ENCODE data around the gene SCGB3A2. TPM values are rescaled to one million over a fixed set of nuclear protein-coding genes. Genes with fewer than 3 reads are reported as not detected.
"Not testable (repeated sequence)": the region's sequence is repeated elsewhere in the genome, so short reads cannot be mapped to it uniquely, and the experiment has no call there.

The SCGB3A2 gene
- total RNA-seq, 1 experiment from 2014 or later = not detected

DNA sequence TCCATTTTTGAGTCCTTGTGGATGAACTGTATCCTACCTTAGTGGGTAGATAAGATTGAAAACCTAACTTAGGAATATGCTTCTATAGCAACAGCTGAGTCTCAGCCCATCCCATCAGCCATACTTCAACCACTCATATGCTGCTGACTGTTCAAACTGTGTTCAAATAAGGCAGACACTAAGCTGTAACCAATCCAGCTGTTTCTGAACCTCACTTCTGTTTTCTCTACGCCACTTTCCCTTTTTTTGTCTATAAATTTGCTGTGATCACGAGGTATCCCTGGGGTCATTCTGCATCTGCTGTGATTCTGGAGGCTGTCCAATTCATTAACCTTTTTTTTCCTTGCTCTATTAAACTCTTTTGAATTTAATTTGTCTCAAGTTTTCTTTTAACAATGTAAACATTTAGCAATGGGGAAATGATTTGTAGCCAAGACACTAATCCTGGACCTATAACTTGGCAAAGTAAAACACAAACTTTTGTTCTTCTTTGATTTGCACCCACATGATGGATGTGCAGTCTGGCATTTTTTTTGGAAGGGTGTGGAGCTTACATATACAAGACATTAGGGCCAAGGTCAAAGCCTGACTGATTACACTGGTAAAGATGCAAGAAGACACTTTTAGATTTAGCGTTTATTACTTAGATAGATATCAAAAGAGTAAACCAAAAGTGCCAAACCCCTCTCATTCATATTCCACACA is 14.9 kb upstream of the SCGB3A2 start:
- no peak for DNase-seq (ENCODE audit: low read depth)

DNA sequence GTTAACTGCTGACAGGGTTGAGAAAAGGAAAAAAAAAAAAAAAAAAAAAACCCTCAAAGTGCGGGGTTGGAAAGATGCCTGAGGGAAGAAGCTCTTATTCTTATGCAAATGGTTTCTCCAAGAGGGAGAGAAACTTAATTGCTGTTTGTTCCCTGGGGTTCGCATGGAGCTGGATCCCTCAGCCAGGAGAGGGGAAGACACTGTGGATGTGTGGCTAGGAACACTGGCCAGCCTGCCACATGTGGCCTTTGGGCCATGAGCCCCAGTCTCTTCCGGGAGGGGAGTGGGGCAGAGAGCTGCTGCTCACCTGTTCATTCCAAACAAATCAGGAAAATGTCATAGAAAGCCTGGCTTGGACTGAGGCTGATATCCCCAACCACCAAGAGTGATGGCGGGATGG is 9.4 kb upstream of the SCGB3A2 start:
- DNase-seq (ENCODE audit: low read depth) = no peak

DNA sequence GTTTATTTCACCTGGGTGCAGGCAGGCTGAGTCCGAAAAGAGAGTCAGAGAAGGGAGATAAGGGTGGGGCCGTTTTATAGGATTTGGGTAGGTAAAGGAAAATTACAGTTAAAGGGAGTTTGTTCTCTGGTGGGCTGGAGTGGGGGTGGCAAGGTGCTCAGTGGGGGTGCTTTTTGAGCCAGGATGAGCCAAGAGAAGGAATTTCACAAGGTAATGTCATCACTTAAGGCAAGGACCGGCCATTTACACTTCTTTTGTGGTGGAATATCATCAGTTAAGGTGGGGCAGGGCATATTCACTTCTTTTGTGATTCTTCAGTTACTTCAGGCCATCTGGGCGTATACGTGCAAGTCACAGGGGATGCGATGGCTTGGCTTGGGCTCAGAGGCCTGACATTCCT is 8.6 kb upstream of the SCGB3A2 start:
- DNase-seq (ENCODE audit: low read depth) = not testable (repeated sequence)

DNA sequence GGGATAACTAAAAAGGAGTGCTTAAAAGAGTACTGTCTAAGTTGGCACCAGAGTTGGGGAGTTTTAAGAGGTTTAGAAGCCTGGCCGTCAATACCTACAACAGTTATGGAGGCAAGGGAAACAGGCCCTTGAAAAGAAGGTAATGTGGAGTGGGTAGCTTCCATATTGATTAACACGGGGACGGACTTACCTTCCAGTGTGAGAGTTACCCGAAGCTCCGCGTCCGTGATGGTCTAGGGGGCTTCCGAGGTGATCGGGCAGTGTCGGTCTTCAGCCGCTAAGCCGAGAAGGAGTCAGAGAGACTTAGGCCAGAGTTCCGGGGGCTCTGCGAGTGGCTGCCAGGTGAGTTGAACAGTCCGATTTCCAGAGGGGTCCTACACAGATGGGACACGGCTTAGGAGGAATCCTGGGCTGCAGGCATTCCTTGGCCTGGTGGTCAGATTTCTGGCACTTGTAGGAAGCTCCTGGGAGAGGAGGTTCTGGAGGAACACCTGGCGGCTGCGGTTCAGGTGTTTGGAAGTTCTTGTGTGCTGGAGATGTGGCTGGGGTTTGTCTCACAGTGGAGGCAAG is 6.4 kb upstream of the SCGB3A2 start:
- DNase-seq (ENCODE audit: low read depth) = not testable (repeated sequence)

DNA sequence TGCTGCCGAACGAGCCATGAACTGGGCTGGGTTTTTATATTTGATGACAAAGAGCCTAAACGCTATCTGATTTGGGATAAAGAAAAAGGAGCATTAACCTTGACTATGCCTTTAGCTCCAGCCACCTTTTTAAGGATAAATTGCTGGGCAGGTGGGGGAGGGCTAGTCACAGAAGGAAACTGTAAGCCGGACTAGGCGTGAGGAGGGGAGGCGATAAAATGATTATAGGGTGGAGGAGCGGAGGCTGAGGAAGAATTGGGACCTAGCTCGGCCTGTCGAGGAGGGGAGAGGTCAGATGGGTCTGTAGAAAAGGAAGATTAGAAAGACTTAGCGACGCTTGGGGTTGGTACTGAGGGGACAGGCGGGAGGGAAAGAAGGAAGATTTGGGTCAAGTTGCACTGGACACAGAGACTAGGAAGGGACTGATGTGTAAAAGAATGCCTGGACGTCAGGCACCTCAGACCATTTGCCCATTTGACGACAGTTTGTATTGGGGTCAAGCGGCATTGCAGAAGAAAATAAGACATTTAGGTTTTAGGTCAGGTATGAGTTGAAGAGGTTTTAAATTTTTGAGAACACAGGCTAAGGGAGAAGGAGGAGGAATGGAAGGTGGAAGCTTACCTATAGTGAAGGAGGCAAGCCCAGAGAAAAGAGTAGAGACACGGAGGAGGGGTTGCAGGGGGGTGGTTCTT is 5.6 kb upstream of the SCGB3A2 start:
- not testable (repeated sequence) for DNase-seq (ENCODE audit: low read depth)

DNA sequence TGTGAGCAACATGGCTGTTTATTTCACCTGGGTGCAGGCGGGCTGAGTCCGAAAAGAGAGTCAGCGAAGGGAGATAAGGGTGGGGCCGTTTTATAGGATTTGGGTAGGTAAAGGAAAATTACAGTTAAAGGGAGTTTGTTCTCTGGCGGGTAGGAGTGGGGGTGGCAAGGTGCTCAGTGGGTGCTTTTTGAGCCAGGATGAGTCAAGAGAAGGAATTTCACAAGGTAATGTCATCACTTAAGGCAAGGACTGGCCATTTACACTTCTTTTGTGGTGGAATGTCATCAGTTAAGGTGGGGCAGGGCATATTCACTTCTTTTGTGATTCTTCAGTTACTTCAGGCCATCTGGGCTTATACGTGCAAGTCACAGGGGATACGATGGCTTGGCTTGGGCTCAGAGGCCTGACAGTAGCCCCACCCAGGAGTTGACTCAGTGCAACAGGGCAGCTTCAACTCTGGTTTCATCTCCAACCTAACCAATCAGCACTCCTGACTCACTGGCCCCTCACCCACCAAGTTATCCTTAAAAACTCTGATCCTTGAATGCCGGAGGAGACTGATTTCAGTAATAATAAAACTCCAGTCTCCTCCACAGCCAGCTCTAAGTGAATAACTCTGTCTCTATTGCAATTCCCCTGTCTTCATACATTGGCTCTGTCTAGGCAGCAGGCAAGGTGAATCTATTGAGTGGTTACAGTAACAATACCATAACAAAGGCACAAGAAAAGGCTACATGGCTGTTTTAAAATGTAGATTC is 4.2 kb upstream of the SCGB3A2 start:
- DNase-seq (ENCODE audit: low read depth) = not testable (repeated sequence)

DNA sequence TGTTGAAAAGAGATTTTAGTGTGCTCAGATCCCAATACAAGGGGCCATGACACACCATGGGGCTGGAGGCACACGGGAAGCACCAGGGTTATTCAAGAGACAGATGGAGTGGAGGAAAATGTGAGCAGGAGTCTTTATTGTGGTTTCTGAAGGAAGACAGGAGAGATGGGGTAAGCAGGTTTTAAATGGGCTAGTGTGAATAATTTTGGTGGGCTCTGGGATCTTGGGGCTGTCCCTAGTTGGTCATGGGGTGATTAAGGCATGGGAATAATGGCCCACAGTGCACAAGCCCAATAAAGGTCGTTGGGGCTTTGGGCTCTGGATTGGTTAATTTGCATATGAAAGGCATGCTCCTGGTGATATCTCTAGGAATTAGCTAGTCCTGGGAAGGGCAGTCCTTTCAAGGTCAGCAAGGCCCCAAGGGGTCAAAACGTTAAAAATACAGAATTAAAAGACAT is 3.6 kb upstream of the SCGB3A2 start:
- no peak for DNase-seq (ENCODE audit: low read depth)

DNA sequence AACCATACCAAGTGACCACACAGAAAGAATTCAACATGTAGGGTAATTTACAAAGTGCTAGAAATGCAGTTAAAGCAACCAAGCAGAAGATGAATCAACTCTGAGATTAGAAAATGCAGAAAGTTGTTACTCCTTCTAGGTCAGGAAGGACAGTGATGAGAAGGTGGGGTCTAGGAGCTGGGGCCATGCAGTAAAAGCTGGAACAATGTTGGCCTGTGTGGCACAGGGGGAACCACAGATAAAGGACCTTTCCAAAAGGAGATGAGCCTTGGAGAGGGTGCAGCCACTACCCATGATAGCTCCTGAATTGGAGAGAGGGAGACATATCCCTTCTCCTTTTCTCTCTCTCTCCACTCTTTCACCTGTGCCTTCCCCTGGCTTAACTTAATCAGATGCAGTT is 2.4 kb upstream of the SCGB3A2 start:
- no peak for DNase-seq (ENCODE audit: low read depth)

DNA sequence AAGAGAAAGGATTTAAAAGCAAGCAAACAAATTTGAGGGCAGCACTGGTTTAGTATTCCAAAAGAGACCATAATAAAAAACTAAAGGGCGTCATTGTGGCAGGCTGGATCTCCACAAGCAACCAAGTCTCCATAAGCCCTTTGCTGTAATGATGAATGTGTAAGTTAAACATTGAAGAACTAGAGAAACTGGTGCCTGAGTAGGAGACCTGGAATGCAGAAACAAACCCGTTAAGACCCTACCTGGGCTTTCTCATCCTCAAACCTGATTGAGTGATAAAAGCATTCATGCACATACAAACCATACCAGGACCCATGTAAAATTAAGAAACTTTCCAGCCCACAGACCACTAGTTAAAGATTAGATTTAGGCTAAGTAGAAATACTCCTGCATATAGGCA is 1.9 kb upstream of the SCGB3A2 start:
- no peak for DNase-seq (ENCODE audit: low read depth)

DNA sequence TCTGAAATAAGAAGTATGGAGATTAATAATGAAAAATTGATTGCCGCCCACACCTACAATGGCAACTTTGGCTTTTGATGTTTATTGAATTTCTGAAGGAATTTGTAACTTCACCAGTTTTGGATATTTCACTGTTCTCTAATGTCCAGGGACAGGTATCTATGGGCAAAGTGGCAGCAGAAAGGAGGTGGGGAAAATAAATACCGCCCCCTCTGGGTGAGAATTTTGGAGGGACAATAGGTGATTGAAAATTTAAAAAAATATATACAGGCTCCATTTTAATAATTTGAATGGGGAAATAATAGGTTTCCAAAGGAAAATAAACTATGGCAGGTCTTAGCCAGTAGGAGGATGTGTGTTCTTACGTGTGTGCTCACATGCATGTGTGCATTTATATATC is 1.3 kb downstream of the SCGB3A2 start:
- no peak for DNase-seq (ENCODE audit: low read depth)

DNA sequence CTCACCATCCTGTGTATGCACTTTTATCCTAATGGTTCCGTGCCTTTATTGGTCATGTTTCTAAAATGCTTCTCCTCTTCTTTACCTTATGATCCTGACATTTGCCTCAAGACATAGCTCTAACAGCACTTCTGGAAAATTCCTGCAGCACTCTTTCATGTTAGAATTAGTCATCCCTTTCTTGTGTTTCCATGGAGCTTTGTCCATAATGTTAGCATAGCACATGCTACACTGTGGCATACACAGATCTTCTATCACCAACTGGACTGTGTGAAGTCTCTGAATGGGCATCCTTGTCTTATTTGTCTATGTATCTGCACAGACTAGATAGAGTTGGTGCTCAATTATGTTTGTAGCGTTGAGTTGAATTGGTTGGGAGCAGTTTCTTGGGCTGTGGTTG is 2.0 kb downstream of the SCGB3A2 start:
- DNase-seq (ENCODE audit: low read depth) = peak; percentile 16

DNA sequence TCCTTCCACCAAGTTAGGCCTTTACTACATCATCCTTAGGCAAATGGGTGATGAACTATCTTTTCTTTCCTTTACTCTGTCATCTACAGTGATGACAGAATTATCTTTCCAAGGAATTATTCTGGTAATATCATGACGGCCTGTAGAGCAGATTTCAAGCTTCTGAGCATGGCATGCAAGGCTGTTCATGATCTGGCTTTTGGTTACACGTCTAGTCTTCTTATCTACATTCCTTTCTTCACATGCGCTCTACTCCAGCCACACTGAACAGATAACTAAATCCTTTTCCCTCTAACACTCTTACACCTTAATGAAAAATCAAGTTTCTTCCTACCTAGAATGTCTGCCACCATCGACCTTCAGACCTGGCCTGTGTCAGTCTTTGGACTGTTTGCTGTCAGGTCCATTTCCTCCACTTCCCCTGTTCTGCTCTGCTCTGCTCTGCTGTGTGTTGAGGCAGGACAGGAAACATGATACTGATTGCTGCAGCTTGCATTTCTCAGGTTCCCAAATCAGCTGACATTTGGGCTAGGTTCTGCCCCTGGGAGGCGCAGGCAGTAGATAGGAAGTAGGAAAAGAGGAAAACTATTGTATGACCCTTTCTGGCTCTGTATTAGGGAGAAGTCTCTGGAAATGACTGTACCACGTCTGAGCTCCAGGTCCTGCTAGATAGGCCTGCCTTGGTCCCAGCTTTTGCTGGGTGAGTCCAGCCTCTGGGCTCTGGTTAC is 4.2 kb downstream of the SCGB3A2 start:
- no peak for DNase-seq (ENCODE audit: low read depth)

DNA sequence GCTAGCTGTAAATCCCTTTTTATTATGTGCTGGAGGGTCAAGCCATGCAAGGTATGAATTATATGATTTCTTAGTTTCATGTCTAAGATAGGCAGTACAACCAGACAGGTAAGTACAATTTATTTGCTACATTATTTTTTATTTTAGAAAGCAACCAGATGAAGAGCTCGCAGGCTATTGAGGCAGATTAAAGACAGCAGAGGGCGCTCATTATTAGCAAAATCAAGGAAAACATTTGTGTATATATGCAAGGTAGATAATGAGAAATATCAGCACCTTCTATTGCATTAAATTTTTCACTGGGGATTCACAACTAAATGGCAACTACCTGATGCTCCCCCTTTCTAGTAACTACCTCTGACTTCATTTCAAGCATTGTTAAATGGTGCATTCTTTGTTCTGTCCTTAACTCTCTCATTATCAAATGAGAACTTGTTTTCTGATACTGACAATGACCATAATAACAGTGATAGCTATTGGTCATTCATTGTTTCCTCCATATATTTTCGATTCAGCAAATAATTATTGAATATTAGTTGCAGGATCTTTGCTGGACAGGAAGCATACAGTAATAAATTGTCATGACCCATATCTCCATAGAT is 8.6 kb downstream of the SCGB3A2 start:
- DNase-seq (ENCODE audit: low read depth) = peak; percentile 58

DNA sequence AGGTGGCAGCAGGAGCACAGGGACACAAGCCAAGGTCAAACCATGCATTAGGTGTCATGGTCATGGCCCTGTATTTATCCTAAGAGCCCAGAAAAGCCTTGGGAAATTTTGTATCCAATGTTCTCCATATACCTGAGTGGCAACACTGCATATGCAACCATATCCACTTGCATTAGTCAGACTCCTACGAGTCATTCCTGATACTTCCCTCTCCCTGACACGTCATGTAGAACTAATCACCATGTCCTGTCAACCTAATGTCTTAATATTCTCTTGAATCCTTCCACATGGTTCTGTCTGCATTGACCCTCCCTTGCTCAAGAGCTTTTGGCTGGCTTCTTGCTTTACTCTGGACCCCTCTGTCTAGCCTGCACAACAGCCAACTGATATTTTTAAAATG is 9.4 kb downstream of the SCGB3A2 start:
- peak; percentile 69 for DNase-seq (ENCODE audit: low read depth)

DNA sequence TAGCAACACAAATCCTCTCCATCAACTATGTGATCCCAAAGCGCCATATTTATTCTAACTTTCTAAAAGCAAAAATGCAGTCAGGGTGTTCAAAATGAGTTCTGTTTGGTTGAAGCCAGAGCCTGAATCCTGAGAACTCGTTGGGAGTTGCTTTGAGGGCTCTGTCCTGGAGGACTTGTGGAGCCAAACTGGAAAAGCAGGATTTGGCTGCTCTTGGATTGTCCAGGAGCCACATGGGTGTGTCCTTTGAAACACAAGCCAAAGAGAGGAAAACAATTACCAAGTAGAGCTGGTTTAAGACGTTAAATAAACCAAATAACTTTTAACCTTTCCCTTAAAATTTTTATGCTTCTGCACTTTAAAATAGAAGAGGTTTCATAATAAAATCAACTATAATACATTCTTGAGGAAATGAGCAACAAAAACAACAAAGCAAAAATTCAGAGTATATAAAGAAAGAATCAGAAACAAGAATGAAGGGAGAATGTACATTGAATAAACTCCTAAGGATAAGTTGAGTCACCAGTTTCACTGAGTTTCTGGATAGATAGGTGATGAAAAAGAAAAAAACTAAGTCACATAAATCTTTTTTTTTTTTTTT is 14.3 kb downstream of the SCGB3A2 start:
- peak; percentile 40 for DNase-seq (ENCODE audit: low read depth)

DNA sequence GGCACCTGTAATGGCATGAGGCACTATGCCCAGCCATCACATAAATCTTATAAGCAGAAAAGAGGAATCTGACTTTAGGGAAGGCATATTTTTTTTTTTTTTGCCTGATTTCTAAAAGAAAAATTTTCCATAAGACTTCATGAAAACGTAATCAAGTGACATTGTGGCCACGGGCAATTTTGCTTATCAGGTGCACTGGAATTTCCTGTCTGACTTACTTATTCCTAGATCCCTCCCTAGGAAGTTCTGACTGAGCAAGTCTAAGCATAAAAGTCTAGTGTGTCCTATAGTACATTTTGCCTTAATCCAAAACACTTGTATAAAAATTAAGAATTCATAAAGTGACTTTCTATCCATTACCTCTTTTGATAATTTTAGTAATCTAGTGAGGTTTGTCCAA is 15.3 kb downstream of the SCGB3A2 start:
- DNase-seq (ENCODE audit: low read depth) = peak; percentile 83

DNA sequence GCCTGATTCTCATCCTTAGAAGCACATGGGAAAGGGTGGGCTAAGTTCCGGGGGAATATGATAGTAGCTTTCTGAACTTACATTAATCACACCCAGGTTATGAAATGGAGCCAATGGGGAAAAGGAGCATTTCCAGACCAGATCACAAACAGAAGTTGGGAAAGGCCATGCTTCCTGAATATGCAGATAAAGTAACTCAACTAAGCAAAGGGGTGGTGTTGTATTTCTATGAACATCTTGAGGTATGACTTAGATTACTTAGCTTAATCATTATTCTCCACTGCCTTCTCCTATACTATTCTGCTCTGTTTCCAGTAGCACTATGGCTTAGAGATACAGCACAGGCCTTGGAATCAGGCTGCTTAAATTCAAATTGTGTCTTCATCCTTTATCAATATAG is 17.4 kb downstream of the SCGB3A2 start:
- no peak for DNase-seq (ENCODE audit: low read depth)

DNA sequence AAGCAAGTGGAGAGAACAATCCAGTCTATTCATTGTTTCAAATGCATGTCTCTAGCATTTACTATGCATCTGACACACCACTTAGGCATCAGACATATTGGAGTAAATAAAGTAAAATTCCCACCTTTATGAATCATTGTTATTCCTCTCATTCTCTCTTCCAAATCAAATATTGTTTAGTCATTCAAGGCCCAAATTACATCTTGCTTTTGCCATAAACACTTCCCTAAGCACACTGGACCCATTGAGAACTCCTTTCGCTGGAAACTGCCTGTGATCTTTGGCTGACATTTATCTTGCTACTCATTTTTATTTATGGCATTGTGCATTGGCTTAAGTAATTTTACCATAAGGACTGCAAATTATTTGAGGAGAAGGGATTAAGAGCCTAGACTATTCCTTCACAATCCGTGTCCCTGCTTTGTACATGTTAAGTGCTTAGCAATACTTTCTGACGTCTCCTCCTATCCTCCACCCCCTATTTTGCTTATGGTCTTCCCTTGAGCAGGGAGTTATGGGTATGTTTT is 20.4 kb downstream of the SCGB3A2 start:
- DNase-seq (ENCODE audit: low read depth) = peak; percentile 76

DNA sequence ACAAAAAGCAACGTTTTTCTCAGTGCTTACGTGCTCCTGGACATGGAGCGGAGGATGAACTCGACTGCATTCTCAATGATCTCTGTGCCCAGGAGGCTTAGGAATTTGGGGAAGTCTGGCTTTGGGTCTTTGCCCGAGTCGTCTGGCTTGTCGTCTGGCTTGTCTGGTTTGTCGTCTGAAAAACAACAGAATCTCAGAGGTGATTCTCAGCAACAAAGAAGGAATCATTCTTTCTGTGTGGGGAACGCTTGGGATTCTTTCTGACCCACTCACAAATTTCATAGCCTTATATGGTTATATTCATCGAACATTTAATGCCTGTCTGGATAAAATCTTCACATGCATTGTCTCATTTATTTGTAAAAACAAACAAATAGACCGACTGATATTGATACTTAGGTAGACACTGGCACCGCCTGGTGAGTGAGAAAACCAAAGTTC is 23.1 kb downstream of the SCGB3A2 start:
- DNase-seq (ENCODE audit: low read depth) = peak; percentile 89

DNA sequence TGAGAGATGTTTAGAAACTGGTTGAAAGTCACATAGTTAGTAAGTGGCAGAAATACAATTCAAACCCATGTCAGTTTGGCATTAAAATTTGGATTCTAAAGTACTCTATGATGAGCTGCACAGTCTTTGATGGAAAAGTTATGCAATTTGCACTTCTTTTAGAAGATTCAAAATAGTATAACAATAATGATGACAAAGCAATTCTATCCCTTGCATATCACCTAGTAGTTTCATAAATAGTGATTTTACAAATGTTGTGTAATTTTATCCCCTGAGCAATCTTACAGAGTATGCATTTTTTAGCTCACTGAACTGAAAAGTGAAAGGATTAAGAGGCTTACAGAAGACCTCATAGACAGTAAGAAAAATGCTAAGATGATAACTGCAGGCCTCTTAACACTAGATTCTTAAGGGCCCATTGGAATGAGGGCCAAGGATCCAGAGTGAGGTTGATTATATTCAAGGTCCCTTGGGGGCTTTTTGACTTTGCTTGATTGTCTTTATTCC is 24.2 kb downstream of the SCGB3A2 start:
- peak; percentile 31 for DNase-seq (ENCODE audit: low read depth)

Data from M059J (cell line).